GM19025 (cell line): ENCODE data around the gene ULK4.
"Not testable (repeated sequence)": the region's sequence is repeated elsewhere in the genome, so short reads cannot be mapped to it uniquely, and the experiment has no call there.

Experiments used
- ATAC-seq: cut with Tn5 transposase; IDR thresholded peaks from one replicate; pipeline ENCODE4 v1.9.1; 2021; ENCODE audit warnings: mild to moderate bottlenecking, low read depth, moderate library complexity; ENCODE audit not compliant: unreplicated experiment

Gene ULK4

DNA sequence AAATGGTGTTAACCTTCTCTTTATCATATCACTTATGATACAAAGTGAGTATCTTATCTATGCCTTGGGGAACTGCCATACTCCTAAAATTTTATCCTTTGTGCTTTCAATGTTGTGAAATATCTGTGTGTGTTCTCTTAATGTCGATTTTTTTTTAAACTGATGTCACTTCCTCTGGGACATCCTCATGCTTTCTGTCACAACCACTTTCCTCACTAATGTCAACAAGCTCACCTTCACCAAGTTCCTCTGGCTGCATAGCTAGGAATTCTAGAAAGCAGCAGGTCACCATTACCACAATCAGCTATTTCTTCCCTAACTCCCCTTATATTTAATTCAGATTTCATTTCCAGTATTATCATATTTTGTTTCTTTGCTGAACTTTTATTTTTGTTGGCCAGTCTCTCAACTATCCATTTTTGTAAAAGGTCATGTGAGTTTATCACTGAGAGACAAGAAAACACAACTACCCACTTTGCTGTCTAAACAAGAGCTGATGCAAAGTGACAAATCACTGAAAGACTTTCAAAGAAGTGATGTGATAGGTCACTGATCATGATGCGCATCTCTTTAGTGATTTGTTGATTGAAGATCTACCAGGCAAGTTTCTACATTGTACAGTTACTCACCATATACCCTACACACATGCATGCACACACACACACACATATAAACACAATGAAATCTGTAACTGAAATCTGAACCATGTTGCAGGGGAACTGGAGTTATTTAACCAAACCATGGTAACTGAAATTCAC is 369.0 kb downstream of the ULK4 start:
- no peak for ATAC-seq

DNA sequence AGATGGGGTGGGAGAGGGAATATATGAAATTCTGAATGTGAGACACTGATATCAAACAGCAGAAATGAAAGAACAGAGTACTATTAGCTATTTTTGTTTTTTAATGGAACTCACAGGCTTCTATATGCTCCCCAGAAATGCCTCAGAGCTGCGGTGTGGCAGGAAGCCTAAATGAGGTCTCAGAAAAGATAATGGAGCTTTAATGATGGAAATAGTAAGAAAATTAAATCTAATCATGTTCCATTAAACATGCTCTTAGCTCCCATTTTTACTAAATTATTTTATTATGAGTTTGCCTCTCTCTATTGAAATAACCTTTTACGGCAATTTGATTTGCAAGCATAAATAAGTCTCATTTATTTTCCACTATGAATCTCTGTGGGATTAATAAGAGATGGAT is 378.9 kb downstream of the ULK4 start:
- no peak for ATAC-seq

DNA sequence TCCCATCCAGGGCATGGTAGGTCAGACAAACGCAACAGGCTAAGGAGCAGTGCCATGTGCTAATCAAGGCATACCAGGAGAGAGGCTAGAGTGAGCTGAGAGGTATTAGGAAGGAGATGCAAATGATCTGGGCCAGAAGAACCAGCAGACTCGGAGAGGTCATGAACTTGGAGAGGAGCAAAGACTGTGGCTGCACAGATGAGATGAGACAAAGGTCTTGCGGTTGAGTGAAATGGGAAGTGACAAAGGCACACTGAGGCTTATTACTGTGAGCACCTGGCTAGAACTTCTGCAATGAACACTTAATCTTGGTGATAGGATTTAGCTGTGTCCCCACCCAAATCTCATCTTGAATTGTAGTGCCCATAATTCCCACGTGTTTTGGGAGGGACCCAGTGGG is 380.2 kb downstream of the ULK4 start:
- peak; percentile 91 for ATAC-seq

DNA sequence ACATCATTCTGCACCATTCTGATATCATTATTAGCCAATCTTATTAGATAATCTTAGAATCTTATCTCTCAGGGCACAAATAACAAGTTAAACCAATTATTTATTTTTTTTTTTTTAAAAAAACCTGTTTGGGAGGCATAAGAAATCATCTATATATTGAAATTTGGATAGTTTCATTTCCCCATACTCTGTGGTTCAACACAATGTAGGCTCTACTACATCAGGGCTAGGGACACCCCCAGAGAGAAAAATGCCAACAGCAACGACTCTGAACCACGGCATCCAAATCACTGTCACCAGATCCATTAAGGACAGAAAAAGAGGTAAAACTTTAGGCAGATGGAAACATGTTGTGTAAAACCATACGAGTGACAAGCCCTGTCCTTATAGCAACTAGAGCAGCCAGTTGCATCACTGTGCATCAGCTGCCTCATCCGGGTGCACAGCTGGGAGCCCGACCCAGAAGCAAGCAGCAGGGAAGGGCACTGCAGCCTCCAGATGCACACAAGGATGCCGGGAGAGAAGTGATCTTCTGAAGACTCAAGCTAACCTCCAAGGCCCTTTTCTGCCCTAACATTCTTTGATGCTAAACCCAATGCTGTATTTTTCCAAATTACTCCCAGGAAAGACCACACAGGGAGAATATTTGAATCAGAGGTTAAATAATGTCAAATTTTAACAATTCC is 381.5 kb downstream of the ULK4 start:
- no peak for ATAC-seq

GRCh38 chr3:41579861-41580260 is 382.0 kb downstream of the ULK4 start:
- ATAC-seq, result no peak

GRCh38 chr3:41578798-41579197 is 383.1 kb downstream of the ULK4 start:
- ATAC-seq, result no peak

DNA sequence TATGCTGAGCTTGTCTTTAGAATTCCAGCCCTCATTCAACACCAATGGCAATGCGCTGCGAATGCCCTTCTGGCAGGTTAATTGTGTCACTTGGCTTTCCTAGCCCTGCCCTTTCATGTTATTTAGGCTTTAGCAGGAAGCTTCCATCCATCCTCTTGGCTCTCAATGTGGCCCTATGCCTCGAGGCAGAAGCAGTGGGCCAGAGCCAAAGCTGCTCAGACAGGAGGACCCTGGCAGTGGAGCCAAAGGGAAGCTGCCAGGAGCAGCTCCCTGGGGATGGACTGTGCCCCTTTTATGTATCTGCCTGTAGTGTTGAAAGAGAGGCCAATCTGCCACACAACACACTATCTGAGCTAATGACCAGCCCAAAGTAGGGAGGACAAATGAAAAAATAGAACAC is 386.2 kb downstream of the ULK4 start:
- ATAC-seq, result no peak

DNA sequence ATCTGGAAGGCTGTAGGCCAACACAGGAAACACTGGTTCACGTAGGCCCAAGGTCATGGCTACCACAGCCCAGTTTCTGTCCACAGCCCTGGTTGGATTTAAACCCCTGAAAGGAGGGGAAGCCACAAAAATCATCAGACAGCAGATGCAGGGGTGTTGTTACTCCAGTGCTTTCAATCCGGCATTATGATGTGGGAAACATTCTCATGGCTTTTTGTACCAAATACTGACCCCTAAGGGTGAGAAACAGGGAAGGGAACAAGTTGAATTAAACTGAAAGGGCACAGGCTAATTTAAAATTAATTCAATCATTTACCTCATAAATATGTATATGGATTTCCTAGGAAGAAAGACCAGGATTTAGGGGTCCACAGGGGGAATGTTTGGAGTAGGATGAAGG is 387.0 kb downstream of the ULK4 start:
- ATAC-seq, result no peak

GRCh38 chr3:41573591-41573990 is 388.3 kb downstream of the ULK4 start:
- ATAC-seq, result no peak

GRCh38 chr3:41572092-41572491 is 389.8 kb downstream of the ULK4 start:
- ATAC-seq, result no peak

DNA sequence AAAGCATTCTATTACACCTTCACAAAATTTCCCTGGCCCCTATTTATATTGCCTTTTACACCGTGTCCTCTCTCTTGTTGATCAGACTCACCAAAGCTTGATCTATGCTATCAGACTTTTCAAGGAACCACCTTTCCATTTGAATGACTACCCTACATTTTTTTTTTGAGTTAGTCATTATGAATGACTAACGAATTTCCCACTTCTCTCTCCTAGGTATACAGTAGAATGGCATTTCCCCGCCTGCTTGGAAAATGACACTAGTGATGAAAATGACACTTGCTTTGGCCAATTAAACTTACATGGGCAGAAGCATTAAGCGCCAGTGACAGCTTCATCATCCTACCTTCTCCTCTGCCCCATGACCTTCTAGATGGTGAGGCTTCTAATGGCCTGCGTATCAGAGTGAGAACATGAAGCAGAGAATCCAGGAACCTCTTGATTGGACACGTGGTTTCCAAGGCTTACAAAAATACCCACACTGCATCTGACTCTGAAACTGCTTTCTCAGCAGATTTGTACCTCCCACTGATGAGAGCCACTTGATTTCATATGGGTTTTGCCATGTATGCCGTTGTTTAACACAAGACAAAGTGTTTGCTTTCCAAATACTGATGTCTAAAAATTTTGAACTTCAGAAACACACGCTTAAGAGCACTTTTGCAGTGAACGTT is 392.1 kb downstream of the ULK4 start:
- ATAC-seq, result no peak

- no peak for ATAC-seq
Observed at GRCh38 chr3:41565948-41566514, 395.9 kb downstream of the ULK4 start.

DNA sequence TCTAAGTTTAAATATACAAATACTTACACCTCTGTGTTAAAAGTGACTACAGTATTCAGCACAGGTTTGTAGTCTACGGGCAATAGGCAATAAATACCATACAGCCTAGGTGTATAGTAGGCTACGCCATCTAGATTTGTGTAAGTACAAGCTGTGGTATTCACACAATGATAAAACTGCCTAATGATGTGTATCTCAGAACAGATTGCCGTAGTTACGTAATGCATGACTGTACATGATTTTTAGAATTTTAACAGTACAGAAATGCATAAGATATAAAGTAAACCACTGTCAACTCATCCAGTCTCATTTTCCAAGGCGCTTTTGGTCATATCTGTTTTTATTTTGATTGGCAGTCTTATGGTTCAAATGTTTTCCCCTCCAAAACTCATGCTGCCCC is 396.9 kb downstream of the ULK4 start:
- ATAC-seq, result no peak

GRCh38 chr3:41556245-41556644 is 405.7 kb downstream of the ULK4 start:
- not testable (repeated sequence) for ATAC-seq

GRCh38 chr3:41532976-41533375 is 428.9 kb downstream of the ULK4 start:
- ATAC-seq, result no peak

DNA sequence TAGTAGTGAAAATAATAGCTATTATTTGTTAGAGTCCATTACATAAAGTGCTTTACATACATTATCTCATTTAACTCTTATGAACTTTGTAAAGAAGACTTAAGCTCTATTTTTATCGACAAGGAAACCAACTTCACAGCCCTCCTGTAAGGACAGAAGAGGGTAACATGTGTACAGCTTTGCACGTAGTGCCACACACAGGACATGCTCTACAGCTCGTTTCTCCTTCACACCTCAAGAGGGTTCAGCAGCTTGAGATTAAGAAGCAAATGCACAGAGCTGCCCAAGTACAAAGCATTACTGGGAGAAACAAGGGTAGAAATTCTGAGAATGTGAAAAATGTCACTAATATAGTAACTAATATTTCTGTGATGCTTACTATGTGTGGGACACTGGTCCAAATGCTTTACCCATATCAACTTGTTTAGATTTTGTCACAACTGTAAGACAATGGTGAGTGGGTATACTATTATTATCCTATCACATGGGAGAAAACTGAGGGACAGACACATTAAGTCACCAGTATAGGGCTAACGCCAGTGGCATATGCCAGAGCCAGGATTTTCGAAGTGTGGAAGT is 434.8 kb downstream of the ULK4 start:
- ATAC-seq, result no peak

- ATAC-seq, result no peak
Observed at GRCh38 chr3:41525303-41526064, 436.4 kb downstream of the ULK4 start.

- ATAC-seq, result no peak
Observed at GRCh38 chr3:41523897-41524296, 438.0 kb downstream of the ULK4 start.

DNA sequence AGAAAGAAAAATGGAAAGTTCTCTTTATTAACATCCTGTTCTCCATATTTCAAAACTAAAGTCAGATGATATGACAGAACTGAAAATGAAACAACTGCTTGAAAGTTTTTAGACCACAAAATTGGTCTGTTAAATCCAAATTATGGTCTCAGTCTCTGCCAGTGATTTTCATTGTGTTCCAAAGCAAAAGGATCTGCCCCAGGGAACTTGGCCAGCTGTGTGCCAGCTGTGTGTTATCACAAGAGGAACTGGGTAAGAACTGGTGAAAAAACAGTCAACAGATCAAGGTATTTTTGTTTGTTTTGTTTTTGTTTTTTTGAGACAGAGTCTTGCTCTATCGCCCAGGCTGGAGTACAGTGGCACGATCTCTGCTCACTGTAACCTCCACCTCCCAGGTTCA is 439.3 kb downstream of the ULK4 start:
- ATAC-seq, result peak; percentile 60

GRCh38 chr3:41521010-41521655 is 440.8 kb downstream of the ULK4 start:
- ATAC-seq, result no peak
